Uterus (tissue), 2 donors: ENCODE results near the gene AKIRIN2.

Source experiments
- CTCF ChIP-seq, 4 experiments: fragments of 200-600 bp in 2 of 4; fragments of 450-650 bp in 2 of 4; sonication (generic) in 2 of 4; IDR thresholded peaks; one replicate each; pipeline ENCODE4 v1.5.1; 2016 to 2019; ENCODE audit warnings: antibody characterized with exemption in 4 of 4, mild to moderate bottlenecking in 2 of 4, moderate library complexity in 1 of 4
- POLR2A ChIP-seq, 2 donors: fragments of 450-650 bp; IDR thresholded peaks; one replicate each; pipeline ENCODE4 v1.6.1; 2016; ENCODE audit warnings: antibody characterized with exemption in 2 of 2, mild to moderate bottlenecking in 1 of 2, moderate library complexity in 1 of 2

GRCh38 chr6:87699576-87699975 lies 2.5 kb downstream of the AKIRIN2 start:
- TF ChIP-seq POLR2A (IDR thresholded peaks at IDR 0.05) (no peak), CTCF (IDR thresholded peaks at IDR 0.05) (no peak)
